GM10248 (cell line): ENCODE results near the gene KRTAP23-1.

Experiments used
- CTCF ChIA-PET: fragments of 300-600 bp; sonication (Branson Sonifier 250); formaldehyde crosslinking; extraction: SDS; loops from one replicate; lab custom pipeline; 2021; ENCODE audit warnings: antibody characterized with exemption; lab: Yijun Ruan, JAX
- POLR2A ChIA-PET: fragments of 350-650 bp; sonication (Branson Sonifier 250); formaldehyde crosslinking; extraction: SDS; loops from one replicate; lab custom pipeline; 2020; ENCODE audit warnings: antibody characterized with exemption; lab: Yijun Ruan, JAX
- DNase-seq: peaks from one replicate; pipeline ENCODE4 v3.0.0; 2012; ENCODE audit errors: extremely low spot score
- TF ChIP-seq, protein P1 (sequence below): IDR thresholded peaks from 2 replicates; pipeline ENCODE4 v1.5.1; 2012; ENCODE audit warnings: mild to moderate bottlenecking, low read depth; ENCODE audit errors: extremely low read depth, missing control alignments, control extremely low read depth

KRTAP23-1 gene

DNA sequence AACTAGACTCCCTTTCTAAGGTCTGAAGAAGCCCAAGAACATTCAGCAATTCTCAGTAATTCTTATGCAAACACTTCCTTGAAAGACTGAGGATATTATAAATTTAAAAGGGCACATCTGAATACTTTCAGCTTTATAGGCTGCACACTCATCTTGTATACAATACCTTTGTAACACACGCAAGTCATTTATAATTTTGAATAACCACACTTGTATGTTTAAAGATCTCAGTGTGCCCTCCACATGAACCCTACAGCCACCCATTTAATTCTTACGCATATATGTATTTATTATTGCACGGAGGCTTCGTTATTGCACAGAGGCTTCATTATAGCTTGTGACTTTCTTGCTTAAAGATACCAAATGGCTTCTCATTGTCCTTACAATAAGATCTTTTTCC is 9.7 kb downstream of the KRTAP23-1 start:
- TF ChIP-seq, protein P1, sequence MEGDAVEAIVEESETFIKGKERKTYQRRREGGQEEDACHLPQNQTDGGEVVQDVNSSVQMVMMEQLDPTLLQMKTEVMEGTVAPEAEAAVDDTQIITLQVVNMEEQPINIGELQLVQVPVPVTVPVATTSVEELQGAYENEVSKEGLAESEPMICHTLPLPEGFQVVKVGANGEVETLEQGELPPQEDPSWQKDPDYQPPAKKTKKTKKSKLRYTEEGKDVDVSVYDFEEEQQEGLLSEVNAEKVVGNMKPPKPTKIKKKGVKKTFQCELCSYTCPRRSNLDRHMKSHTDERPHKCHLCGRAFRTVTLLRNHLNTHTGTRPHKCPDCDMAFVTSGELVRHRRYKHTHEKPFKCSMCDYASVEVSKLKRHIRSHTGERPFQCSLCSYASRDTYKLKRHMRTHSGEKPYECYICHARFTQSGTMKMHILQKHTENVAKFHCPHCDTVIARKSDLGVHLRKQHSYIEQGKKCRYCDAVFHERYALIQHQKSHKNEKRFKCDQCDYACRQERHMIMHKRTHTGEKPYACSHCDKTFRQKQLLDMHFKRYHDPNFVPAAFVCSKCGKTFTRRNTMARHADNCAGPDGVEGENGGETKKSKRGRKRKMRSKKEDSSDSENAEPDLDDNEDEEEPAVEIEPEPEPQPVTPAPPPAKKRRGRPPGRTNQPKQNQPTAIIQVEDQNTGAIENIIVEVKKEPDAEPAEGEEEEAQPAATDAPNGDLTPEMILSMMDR = no peak
- ChIA-PET POLR2A (no interaction called here), CTCF (interaction anchor here (1.4 kb wide), 1 partner anchor 11 kb away, joined by 3 read pairs; no protein-coding TSS in a partner anchor)
- no peak for DNase-seq

DNA sequence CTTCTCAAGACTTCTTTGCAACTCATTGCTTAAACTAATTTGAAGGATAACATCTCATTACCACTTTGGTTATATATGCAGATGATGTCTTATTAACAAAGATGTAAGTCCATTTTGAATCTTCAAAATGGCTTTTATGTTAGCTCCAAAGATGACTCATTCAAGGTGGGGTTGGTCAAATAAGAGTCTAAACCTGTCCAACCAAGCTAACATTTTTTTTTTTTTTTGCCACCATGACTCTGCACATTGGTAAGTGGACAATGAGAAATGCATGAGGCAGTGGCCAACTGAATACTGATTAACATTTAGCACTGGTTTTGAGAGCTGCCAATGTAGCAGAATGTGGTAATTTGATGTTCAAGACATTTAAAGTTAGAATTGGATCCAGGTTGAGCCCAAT is 10.6 kb downstream of the KRTAP23-1 start:
- no peak for DNase-seq
- POLR2A ChIA-PET = no interaction called here
- TF ChIP-seq, protein P1 = no peak
- CTCF ChIA-PET = interaction anchor here (1.4 kb wide), 1 partner anchor 10 kb away, joined by 3 read pairs; no protein-coding TSS in a partner anchor

DNA sequence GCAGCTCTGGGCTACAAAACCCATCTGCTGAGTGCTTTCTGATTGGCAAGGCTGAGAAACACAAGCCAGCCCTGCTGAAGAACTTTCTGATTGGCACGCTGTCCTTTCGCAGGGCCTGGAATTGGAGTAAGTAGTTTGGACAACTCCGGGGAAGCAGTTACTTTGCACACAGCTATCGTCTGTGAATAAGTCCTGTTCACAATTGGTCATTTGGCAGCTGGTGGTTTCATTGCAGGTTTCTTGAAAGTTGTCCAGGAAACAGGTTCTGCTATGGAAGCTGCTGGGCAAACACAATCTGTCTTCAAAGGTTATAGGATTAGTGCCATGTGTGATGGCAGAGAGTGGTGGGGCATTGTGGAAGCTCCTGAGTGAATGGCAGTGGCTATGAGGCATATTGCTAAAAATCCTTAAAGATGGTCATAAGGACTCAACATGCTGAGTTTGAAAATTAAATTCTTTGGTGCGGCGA is 11.1 kb downstream of the KRTAP23-1 start, which contains the start of gene KRTAP27-1:
TSS of gene KRTAP27-1 (minus strand) at position 419 of the 469 bp plus-strand sequence. CDS start at position 393, 26 bp downstream.
- CTCF ChIA-PET = interaction anchor here (1.4 kb wide), 1 partner anchor 9 kb away, joined by 3 read pairs; no protein-coding TSS in a partner anchor
- no peak for DNase-seq
- TF ChIP-seq, protein P1 = no peak
- POLR2A ChIA-PET = no interaction called here

DNA sequence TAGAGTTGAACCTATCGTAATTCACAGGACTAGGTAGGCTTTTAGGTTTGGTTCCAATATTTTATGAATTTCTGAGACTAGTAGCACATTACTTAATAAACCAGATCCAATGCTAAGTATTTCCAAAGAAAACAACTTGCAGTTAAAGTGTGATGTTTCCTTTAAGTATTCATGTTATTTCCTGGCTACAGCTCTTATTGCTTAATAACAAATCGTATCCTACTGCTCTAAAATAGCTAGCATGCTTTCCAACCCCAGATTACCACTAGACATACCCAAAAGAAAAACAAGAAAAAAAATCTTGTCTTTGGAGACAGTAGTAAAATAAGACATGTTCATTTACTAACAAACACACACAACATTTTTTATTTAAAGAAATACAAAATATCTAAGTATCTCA is 11.8 kb downstream of the KRTAP23-1 start:
- ChIA-PET POLR2A (no interaction called here), CTCF (no interaction called here)
- TF ChIP-seq, protein P1 = no peak
- no peak for DNase-seq

DNA sequence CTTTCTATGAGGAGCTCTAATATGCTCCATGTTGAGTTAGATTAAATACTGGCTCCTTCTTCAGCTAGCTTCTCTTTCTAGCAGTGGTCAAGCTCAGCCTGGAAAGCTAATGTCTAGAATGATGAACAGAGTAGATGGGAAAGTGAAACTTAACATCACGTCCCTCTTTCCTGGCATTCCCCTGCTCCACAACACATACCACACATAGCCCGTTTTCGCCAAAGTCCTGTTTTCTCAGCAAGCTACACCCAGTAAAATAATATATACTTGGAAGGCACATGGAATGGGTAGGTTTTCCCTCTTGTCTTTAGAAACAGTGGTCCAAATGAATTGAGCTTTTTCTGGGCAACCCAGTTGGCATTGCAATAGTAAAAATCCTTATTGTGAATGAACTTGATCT is 14.7 kb downstream of the KRTAP23-1 start:
- TF ChIP-seq, protein P1 = no peak
- ChIA-PET POLR2A (no interaction called here), CTCF (interaction anchor here (1.2 kb wide), 1 partner anchor 15 kb away, joined by 3 read pairs; the partner anchor contains the start of gene KRTAP23-1)
- no peak for DNase-seq

DNA sequence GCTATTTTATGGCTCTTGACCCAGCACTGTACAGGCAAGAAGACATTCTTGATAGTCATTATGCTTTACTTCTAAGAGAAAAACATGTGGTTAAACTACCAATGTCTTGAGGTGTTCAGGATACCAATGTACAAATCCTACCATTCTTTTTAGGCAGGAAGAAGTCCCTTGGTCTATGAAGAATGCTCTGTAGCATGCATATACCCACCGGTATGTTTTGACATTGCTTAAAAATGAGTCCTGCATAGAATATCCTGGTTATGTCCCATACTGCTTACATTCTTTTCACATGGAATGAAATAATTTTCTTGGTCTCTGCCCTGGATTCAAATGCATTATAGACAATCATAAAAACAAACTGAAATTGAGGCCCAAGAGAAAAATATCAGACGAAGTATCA is 15.7 kb downstream of the KRTAP23-1 start:
- TF ChIP-seq, protein P1 = no peak
- ChIA-PET POLR2A (no interaction called here), CTCF (no interaction called here)
- DNase-seq = no peak
